SU-DHL-6 (cell line): ENCODE measurements around the gene GDPGP1.

Experiments used
- EZH2phosphoT487 ChIP-seq: fragments of 200-600 bp; sonication (generic), shearing (Covaris generic); conservative IDR thresholded peaks from 2 replicates; pipeline ENCODE4 v1.6.1; 2018; ENCODE audit warnings: mild to moderate bottlenecking, antibody characterized with exemption, low read length, moderate library complexity, mixed read lengths
- TF ChIP-seq, protein P1 (sequence below): fragments of 200-600 bp; sonication (generic); IDR thresholded peaks from one replicate; pipeline ENCODE4 v1.5.1; 2017; ENCODE audit warnings: antibody characterized with exemption, mild to moderate bottlenecking, low read length, moderate library complexity; ENCODE audit not compliant: insufficient read depth, poor library complexity, severe bottlenecking

DNA sequence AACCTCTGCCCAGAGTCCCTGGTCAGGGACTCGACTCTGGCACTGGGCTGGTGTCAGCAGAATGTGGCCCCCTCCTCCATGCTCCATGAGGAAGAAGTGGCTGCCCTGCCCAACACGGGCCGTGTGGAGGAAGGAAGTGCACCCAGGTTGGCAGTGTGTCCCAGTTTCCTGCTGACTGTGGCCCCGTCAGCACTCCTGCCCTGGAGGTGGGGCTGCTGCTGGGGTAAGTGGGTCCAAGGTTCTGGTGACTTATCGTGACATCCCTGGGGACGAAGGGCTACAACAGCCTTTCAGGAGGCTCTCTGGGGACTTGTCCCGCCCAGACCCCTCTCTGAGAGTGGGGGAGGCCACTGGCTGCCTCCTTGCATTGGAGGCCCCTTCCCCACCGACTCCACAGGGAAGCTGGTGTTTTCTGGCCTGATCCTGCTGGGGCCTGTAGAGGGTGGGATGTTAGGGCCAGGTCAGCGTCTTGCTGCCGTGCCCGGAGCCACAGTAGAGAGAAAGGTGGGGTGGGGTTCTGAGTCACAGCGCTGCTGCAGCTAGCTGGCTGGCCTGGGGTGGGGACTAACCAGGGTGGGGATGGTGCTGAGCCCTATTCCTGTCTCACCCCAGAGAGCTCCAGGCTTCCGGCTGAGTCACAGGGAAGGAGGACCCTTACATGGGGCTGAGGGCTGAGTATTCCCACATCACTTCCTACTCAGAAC, 22.4 kb upstream of the GDPGP1 start:
- TF ChIP-seq EZH2phosphoT487 = no peak
- TF ChIP-seq, protein P1, sequence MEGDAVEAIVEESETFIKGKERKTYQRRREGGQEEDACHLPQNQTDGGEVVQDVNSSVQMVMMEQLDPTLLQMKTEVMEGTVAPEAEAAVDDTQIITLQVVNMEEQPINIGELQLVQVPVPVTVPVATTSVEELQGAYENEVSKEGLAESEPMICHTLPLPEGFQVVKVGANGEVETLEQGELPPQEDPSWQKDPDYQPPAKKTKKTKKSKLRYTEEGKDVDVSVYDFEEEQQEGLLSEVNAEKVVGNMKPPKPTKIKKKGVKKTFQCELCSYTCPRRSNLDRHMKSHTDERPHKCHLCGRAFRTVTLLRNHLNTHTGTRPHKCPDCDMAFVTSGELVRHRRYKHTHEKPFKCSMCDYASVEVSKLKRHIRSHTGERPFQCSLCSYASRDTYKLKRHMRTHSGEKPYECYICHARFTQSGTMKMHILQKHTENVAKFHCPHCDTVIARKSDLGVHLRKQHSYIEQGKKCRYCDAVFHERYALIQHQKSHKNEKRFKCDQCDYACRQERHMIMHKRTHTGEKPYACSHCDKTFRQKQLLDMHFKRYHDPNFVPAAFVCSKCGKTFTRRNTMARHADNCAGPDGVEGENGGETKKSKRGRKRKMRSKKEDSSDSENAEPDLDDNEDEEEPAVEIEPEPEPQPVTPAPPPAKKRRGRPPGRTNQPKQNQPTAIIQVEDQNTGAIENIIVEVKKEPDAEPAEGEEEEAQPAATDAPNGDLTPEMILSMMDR = no peak
